Esophagus muscularis mucosa (tissue), 4 donors: ENCODE data around the gene ZNF804A. TPM values are rescaled to one million over a fixed set of nuclear protein-coding genes. Genes with fewer than 3 reads are reported as not detected.

ENCODE experiments used
- DNase-seq: peaks from one replicate; pipeline ENCODE4 v3.0.0-alpha.2; 2017; ENCODE audit errors: extremely low spot score
- H3K27ac ChIP-seq, 4 donors: fragments of 200-600 bp; sonication (generic); replicated peaks in 1 of 4; 1 replicate in 3 of 4; 2 replicates in 1 of 4; pipeline ENCODE4 v1.5.1; 2016 to 2019; ENCODE audit warnings: mild to moderate bottlenecking in 1 of 4
- H3K27me3 ChIP-seq, 4 donors: fragments of 200-600 bp; sonication (generic); one replicate each; pipeline versions ENCODE4 v1.5.1 to v1.6.0; 2016 to 2019
- H3K36me3 ChIP-seq, 4 donors: fragments of 200-600 bp; sonication (generic); one replicate each; pipeline ENCODE4 v1.5.1; 2016 to 2019
- H3K4me1 ChIP-seq, 4 donors: fragments of 200-600 bp; sonication (generic); one replicate each; pipeline ENCODE4 v1.5.1; 2016 to 2019
- H3K4me3 ChIP-seq, 4 donors: fragments of 200-600 bp; sonication (generic); 1 replicate in 2 of 4; 2 replicates in 2 of 4; pipeline ENCODE4 v1.5.1; 2016 to 2019; ENCODE audit warnings: mild to moderate bottlenecking in 4 of 4, moderate library complexity in 1 of 4
- H3K9me3 ChIP-seq, 4 donors: fragments of 200-600 bp; sonication (generic); 1 replicate in 3 of 4; 2 replicates in 1 of 4; pipeline ENCODE4 v1.5.1; 2016 to 2019
- CTCF ChIP-seq, 3 experiments: fragments of 200-600 bp in 2 of 3; fragments of 450-650 bp in 1 of 3; sonication (generic) in 2 of 3; IDR thresholded peaks; one replicate each; pipeline ENCODE4 v1.5.1; 2017 to 2019; ENCODE audit warnings: antibody characterized with exemption in 3 of 3, mild to moderate bottlenecking in 2 of 3, moderate library complexity in 1 of 3
- EP300 ChIP-seq: sonication (generic); formaldehyde crosslinking; IDR thresholded peaks from one replicate; pipeline ENCODE4 v1.6.1; 2017; ENCODE audit warnings: antibody characterized with exemption
- POLR2A ChIP-seq: fragments of 450-650 bp; IDR thresholded peaks from one replicate; pipeline ENCODE4 v1.6.1; 2017; ENCODE audit warnings: antibody characterized with exemption, moderate library complexity, mild to moderate bottlenecking, low read depth
- POLR2AphosphoS5 ChIP-seq, 2 donors: sonication (generic); formaldehyde crosslinking; IDR thresholded peaks; one replicate each; pipeline ENCODE4 v1.6.1; 2017; ENCODE audit warnings: antibody characterized with exemption in 2 of 2
- WGBS: methylation state at CpG from one replicate; pipeline ENCODE4 v1.1.5; 2018; 5-methylcytosine and 5-hydroxymethylcytosine counted together
- intact Hi-C: fragments of 100-400 bp; cut with DNase I; formaldehyde crosslinking; loops from one replicate; pipeline ENCODE4 v1.15.1; 2023
- total RNA-seq, 4 donors: library from RNA; depleted of rRNA; stranded (reverse); fragments of >200 nt; gene quantifications; one replicate each; pipeline versions ENCODE4 v1.1.0 to v1.2.1, GENCODE V29; 2016

ZNF804A gene
- total RNA-seq, 4 donors from 2014 or later: 0.33 TPM; not detected in 3

- DNase-seq: no peak
- Histone ChIP-seq H3K27me3 (no peaks in the 10 kb centered on the region), H3K4me1 (no peaks in the 10 kb centered on the region), H3K9me3 (no peaks in the 10 kb centered on the region), H3K36me3 (no peaks in the 10 kb centered on the region), H3K27ac (no peak overlapping the region), H3K4me3 (no peak overlapping the region)
- intact Hi-C loops: no loop called here
- no peak for TF ChIP-seq POLR2AphosphoS5 (IDR thresholded peaks at IDR 0.05)
- WGBS: 83% methylated on average over 5 of the region's 5 CpGs
Measured at GRCh38 chr2:184938221-184938985, 340.1 kb downstream of the ZNF804A start.

GRCh38 chr2:184945326-184945725 lies 347.0 kb downstream of the ZNF804A start:
- no peaks in the 10 kb centered on the region for H3K27me3 ChIP-seq
- H3K36me3 ChIP-seq: no peaks in the 10 kb centered on the region
- no peak overlapping the region for H3K27ac ChIP-seq
- intact Hi-C loops: no loop called here
- TF ChIP-seq POLR2A: no peak
- TF ChIP-seq CTCF (IDR thresholded peaks at IDR 0.05): no peak
- TF ChIP-seq EP300: no peak
- TF ChIP-seq POLR2AphosphoS5 (IDR thresholded peaks at IDR 0.05): no peak
- 83% methylated on average over 4 of the region's 4 CpGs for WGBS
- no peaks in the 10 kb centered on the region for H3K4me1 ChIP-seq
- no peaks in the 10 kb centered on the region for H3K9me3 ChIP-seq
- no peak overlapping the region for H3K4me3 ChIP-seq
- DNase-seq: no peak

- intact Hi-C loops: no loop called here
- Histone ChIP-seq H3K27me3 (no peaks in the 10 kb centered on the region), H3K36me3 (no peaks in the 10 kb centered on the region), H3K4me1 (no peaks in the 10 kb centered on the region), H3K4me3 (no peak overlapping the region), H3K27ac (no peak overlapping the region), H3K9me3 (no peaks in the 10 kb centered on the region)
- no peak for DNase-seq
- TF ChIP-seq EP300 (no peak), CTCF (IDR thresholded peaks at IDR 0.05) (no peak), POLR2AphosphoS5 (IDR thresholded peaks at IDR 0.05) (no peak), POLR2A (no peak)
Measured at GRCh38 chr2:184945824-184946223, 347.5 kb downstream of the ZNF804A start.

- WGBS: 87% methylated on average over 3 of the region's 3 CpGs
- no peaks in the 10 kb centered on the region for H3K36me3 ChIP-seq
- H3K27ac ChIP-seq: no peak overlapping the region
- no peaks in the 10 kb centered on the region for H3K9me3 ChIP-seq
- no peak overlapping the region for H3K4me3 ChIP-seq
- no peaks in the 10 kb centered on the region for H3K27me3 ChIP-seq
- no peak for TF ChIP-seq POLR2A
- TF ChIP-seq POLR2AphosphoS5 (IDR thresholded peaks at IDR 0.05): no peak
- TF ChIP-seq CTCF (IDR thresholded peaks at IDR 0.05): no peak
- TF ChIP-seq EP300: no peak
- intact Hi-C loops: no loop called here
- DNase-seq: no peak
- H3K4me1 ChIP-seq: no peaks in the 10 kb centered on the region
Measured at GRCh38 chr2:184956856-184957255, 358.5 kb downstream of the ZNF804A start.

- Histone ChIP-seq H3K4me1 (no peaks in the 10 kb centered on the region), H3K27ac (no peak overlapping the region), H3K27me3 (no peaks in the 10 kb centered on the region), H3K9me3 (no peaks in the 10 kb centered on the region), H3K4me3 (no peak overlapping the region), H3K36me3 (no peaks in the 10 kb centered on the region)
- intact Hi-C loops: no loop called here
- 39% methylated on average over 3 of the region's 3 CpGs for WGBS
- no peak for DNase-seq
- TF ChIP-seq POLR2AphosphoS5 (IDR thresholded peaks at IDR 0.05) (no peak), POLR2A (no peak), EP300 (no peak), CTCF (IDR thresholded peaks at IDR 0.05) (no peak)
Measured at GRCh38 chr2:184971546-184972068, 373.3 kb downstream of the ZNF804A start.
